Measurements from ENCODE around the gene SDCCAG8. TPM values are rescaled to one million over a fixed set of nuclear protein-coding genes. Genes with fewer than 3 reads are reported as not detected.

SDCCAG8 gene
- total RNA-seq, 1 experiment from 2014 or later, result 14.0 TPM

GRCh38 chr1:243301059-243301458 is 45.2 kb downstream of the SDCCAG8 start:
- intact Hi-C loops (cut with micrococcal nuclease; ENCODE audit: unreplicated experiment) (no loop called here), in situ Hi-C loops (cut with HindIII; ENCODE audit: low pct_unique_long_range_greater_than_20kb, low sequenced_read_pairs) (no loop called here)
- CTCF ChIA-PET, result no interaction called here
- H3K36me3 ChIP-seq (ENCODE audit: control insufficient read depth, insufficient read depth, low read length), result no peaks in the 10 kb centered on the region
- DNase-seq (ENCODE audit: low read depth, low spot score) (no peak), ATAC-seq (no peak)
- H3K27ac ChIP-seq (ENCODE audit: low read length), result no peak overlapping the region
- H3K9me3 ChIP-seq (ENCODE audit: control insufficient read depth, insufficient read depth, low read depth, low read length), result no peaks in the 10 kb centered on the region
- no peak overlapping the region for H3K4me3 ChIP-seq (ENCODE audit: low read depth in 2 of 2, low read length in 2 of 2)
- no peaks in the 10 kb centered on the region for H3K27me3 ChIP-seq (ENCODE audit: control insufficient read depth, insufficient read depth, low read length)
- TF ChIP-seq SIN3A (IDR thresholded peaks at IDR 0.05; ENCODE audit: borderline replicate concordance, insufficient read depth, low read depth, low read length) (no peak), TCF7L2 (IDR thresholded peaks at IDR 0.05; ENCODE audit: low read depth, low read length) (no peak), CTCF (IDR thresholded peaks at IDR 0.05) (no peak)
- POLR2A ChIA-PET, result no interaction called here
- no peaks in the 10 kb centered on the region for H3K4me1 ChIP-seq (ENCODE audit: control insufficient read depth, insufficient read depth, low read length)
- BruUV-seq (replicated peaks), result no TSS peak

- in situ Hi-C loops (cut with HindIII; ENCODE audit: low pct_unique_long_range_greater_than_20kb, low sequenced_read_pairs) (no loop called here), intact Hi-C loops (cut with micrococcal nuclease; ENCODE audit: unreplicated experiment) (no loop called here)
- Histone ChIP-seq H3K4me1 (ENCODE audit: control insufficient read depth, insufficient read depth, low read length) (no peaks in the 10 kb centered on the region), H3K36me3 (ENCODE audit: control insufficient read depth, insufficient read depth, low read length) (no peaks in the 10 kb centered on the region), H3K4me3 (ENCODE audit: low read depth in 2 of 2, low read length in 2 of 2) (no peak overlapping the region), H3K9me3 (ENCODE audit: control insufficient read depth, insufficient read depth, low read depth, low read length) (no peaks in the 10 kb centered on the region), H3K27ac (ENCODE audit: low read length) (no peak overlapping the region), H3K27me3 (ENCODE audit: control insufficient read depth, insufficient read depth, low read length) (no peaks in the 10 kb centered on the region)
- BruUV-seq (replicated peaks), result no TSS peak
- ATAC-seq, result no peak
- DNase-seq (ENCODE audit: low read depth, low spot score), result no peak
- no peak for TF ChIP-seq TCF7L2 (IDR thresholded peaks at IDR 0.05; ENCODE audit: low read depth, low read length)
- no peak for TF ChIP-seq REST (IDR thresholded peaks at IDR 0.05; ENCODE audit: insufficient read depth in 1 of 2, low read depth in 2 of 2, low read length in 1 of 2)
- no peak for TF ChIP-seq POLR2AphosphoS5 (IDR thresholded peaks at IDR 0.05; ENCODE audit: low read depth, low read length)
- TF ChIP-seq SIN3A (IDR thresholded peaks at IDR 0.05; ENCODE audit: borderline replicate concordance, insufficient read depth, low read depth, low read length), result no peak
- TF ChIP-seq CTCF (IDR thresholded peaks at IDR 0.05), result no peak
- ChIA-PET CTCF (no interaction called here), POLR2A (no interaction called here)
Measured at GRCh38 chr1:243311809-243312208, 56.0 kb downstream of the SDCCAG8 start.
